ENCODE measurements around the gene ELMOD1.

- peak in 6 of 7 experiments; percentile 24 to 46 (median 37) for TF ChIP-seq CTCF (IDR thresholded peaks at IDR 0.05)
- no peak for TF ChIP-seq POLR2A (IDR thresholded peaks at IDR 0.05)
These were observed 27.2 kb upstream of the ELMOD1 start for GRCh38 chr11:107563702-107564101.
